HCT116 (cell line): ENCODE results near the gene AADAT. TPM values are rescaled to one million over a fixed set of nuclear protein-coding genes. Genes with fewer than 3 reads are reported as not detected.

Source experiments
- ATAC-seq: fragments of 200-7000 bp; cut with Tn5 transposase; 2 replicates; pipeline ENCODE4 v1.9.1; 2020; ENCODE audit warnings: mild to moderate bottlenecking, moderate library complexity
- BruUV-seq: library from RNA; stranded (reverse); fragments of 400-500 nt; replicated peaks from 2 replicates; lab custom pipeline; 2021; lab: Mats Ljungman, UMichigan
- CTCF ChIA-PET: fragments of 300-600 bp; sonication (Branson Sonifier 250); formaldehyde crosslinking; loops from one replicate; lab custom pipeline; 2021; ENCODE audit warnings: antibody characterized with exemption; lab: Charles Lee
- POLR2A ChIA-PET: fragments of 300-600, 350-600 bp; sonication (Branson Sonifier 250); formaldehyde crosslinking; loops from one replicate; lab custom pipeline; 2021; ENCODE audit warnings: antibody characterized with exemption; lab: Charles Lee
- RAD21 ChIA-PET, 2 experiments: fragments of 300-600 bp; sonication (Branson Sonifier 250); formaldehyde crosslinking; loops; one replicate each; lab custom pipeline; 2023; ENCODE audit warnings: low total read pairs in 2 of 2; ENCODE audit not compliant: uncharacterized antibody in 2 of 2, unreplicated experiment in 2 of 2, low non-redundant PET in 1 of 2; lab: Charles Lee
- DNase-seq: peaks from one replicate; pipeline ENCODE4 v3.0.0-alpha.2; 2010; ENCODE audit warnings: low read depth, low spot score
- H2AFZ ChIP-seq: fragments of 200-600 bp; shearing (Covaris generic), sonication (generic); 2 replicates; pipeline ENCODE4 v1.6.1; 2017; ENCODE audit warnings: low read depth, mixed run types, mixed read lengths, antibody characterized with exemption, low read length; ENCODE audit not compliant: poor library complexity, severe bottlenecking
- H3K27ac ChIP-seq: 2 replicates; pipeline ENCODE4 v1.5.1; 2012; ENCODE audit warnings: low read depth, low read length
- H3K27me3 ChIP-seq: fragments of 200-600 bp; sonication (generic); 2 replicates; pipeline ENCODE4 v1.6.1; 2016; ENCODE audit warnings: mixed run types, low read length, mixed read lengths; ENCODE audit not compliant: insufficient read depth
- H3K36me3 ChIP-seq, 2 experiments: fragments of 200-500 bp in 1 of 2; fragments of 200-600 bp in 1 of 2; sonication (Bioruptor generic) in 1 of 2; sonication (generic) in 1 of 2; 2 replicates each; pipeline versions ENCODE4 v1.5.1 to v1.6.1; 2014 to 2016; ENCODE audit warnings: low read length in 2 of 2, inconsistent platforms in 1 of 2, mixed read lengths in 1 of 2, mixed run types in 1 of 2; ENCODE audit not compliant: insufficient read depth in 2 of 2, control insufficient read depth in 1 of 2
- H3K4me1 ChIP-seq, 2 experiments: fragments of 200-600 bp in 1 of 2; sonication (generic) in 1 of 2; 2 replicates each; pipeline versions ENCODE4 v1.5.1 to v1.6.1; 2012 to 2017; ENCODE audit warnings: low read length in 2 of 2, inconsistent platforms in 1 of 2, mild to moderate bottlenecking in 1 of 2, mixed read lengths in 1 of 2, mixed run types in 1 of 2, moderate library complexity in 1 of 2; ENCODE audit not compliant: insufficient read depth in 2 of 2, control insufficient read depth in 1 of 2
- H3K4me2 ChIP-seq: fragments of 200-600 bp; sonication (generic); 2 replicates; pipeline ENCODE4 v1.6.1; 2017; ENCODE audit warnings: mixed run types, low read length, mixed read lengths
- H3K4me3 ChIP-seq, 2 experiments: fragments of 200-600 bp in 1 of 2; sonication (generic) in 1 of 2; replicated peaks in 1 of 2; 2 replicates each; pipeline ENCODE4 v1.5.1; 2011 to 2016; ENCODE audit warnings: low read length in 2 of 2, control low read depth in 1 of 2, low read depth in 1 of 2, mild to moderate bottlenecking in 1 of 2, mixed read lengths in 1 of 2, mixed run types in 1 of 2
- H3K79me2 ChIP-seq: fragments of 200-600 bp; sonication (generic); 2 replicates; pipeline ENCODE4 v1.6.1; 2017; ENCODE audit warnings: mild to moderate bottlenecking, mixed run types, low read length, moderate library complexity, mixed read lengths; ENCODE audit not compliant: insufficient read depth
- H3K9ac ChIP-seq: fragments of 200-600 bp; sonication (generic); 2 replicates; pipeline ENCODE4 v1.6.1; 2016; ENCODE audit warnings: low read length, mixed read lengths
- H3K9me2 ChIP-seq: fragments of 200-600 bp; sonication (generic), shearing (Covaris generic); 2 replicates; pipeline ENCODE4 v1.6.1; 2017; ENCODE audit warnings: mixed run types, mild to moderate bottlenecking, moderate library complexity; ENCODE audit not compliant: insufficient read depth
- H3K9me3 ChIP-seq, 2 experiments: fragments of 200-500 bp in 1 of 2; fragments of 200-600 bp in 1 of 2; sonication (Bioruptor generic) in 1 of 2; sonication (generic) in 1 of 2; 2 replicates each; pipeline ENCODE4 v1.6.1; 2014 to 2017; ENCODE audit warnings: low read length in 2 of 2, mixed read lengths in 2 of 2, inconsistent platforms in 1 of 2, low read depth in 1 of 2, mild to moderate bottlenecking in 1 of 2, mixed run types in 1 of 2, moderate library complexity in 1 of 2; ENCODE audit not compliant: control insufficient read depth in 1 of 2, insufficient read depth in 1 of 2
- H4K20me1 ChIP-seq: fragments of 200-600 bp; sonication (generic), shearing (Covaris generic); 2 replicates; pipeline ENCODE4 v1.6.1; 2017; ENCODE audit warnings: mixed run types, mild to moderate bottlenecking, moderate library complexity; ENCODE audit not compliant: insufficient read depth
- ELF1 ChIP-seq: IDR thresholded peaks from 2 replicates; pipeline ENCODE4 v1.6.1; 2012; ENCODE audit warnings: low read depth, borderline replicate concordance
- EZH2 ChIP-seq: fragments of 200-600 bp; sonication (generic); IDR thresholded peaks from 2 replicates; pipeline ENCODE4 v1.6.1; 2017; ENCODE audit warnings: antibody characterized with exemption, mixed run types
- EZH2phosphoT487 ChIP-seq: fragments of 200-600 bp; IDR thresholded peaks from 2 replicates; pipeline ENCODE4 v1.6.1; 2018; ENCODE audit warnings: antibody characterized with exemption, borderline replicate concordance
- POLR2A ChIP-seq: IDR thresholded peaks from 2 replicates; pipeline ENCODE4 v1.7.0; 2011; ENCODE audit warnings: borderline replicate concordance; ENCODE audit not compliant: insufficient read depth, insufficient read length; ENCODE audit errors: extremely low read depth
- POLR2AphosphoS5 ChIP-seq: IDR thresholded peaks from 2 replicates; pipeline ENCODE4 v1.6.1; 2011; ENCODE audit warnings: mild to moderate bottlenecking, low read depth, low read length, moderate library complexity
- ZNF274 ChIP-seq: fragments of 200-500 bp; sonication (Bioruptor generic); IDR thresholded peaks from 2 replicates; pipeline ENCODE4 v1.6.1; 2014; ENCODE audit warnings: mild to moderate bottlenecking, low read depth, low read length, inconsistent platforms
- intact Hi-C: fragments of 100-400 bp; cut with micrococcal nuclease; formaldehyde crosslinking; loops from 2 replicates; pipeline ENCODE4 v1.10.0; 2022
- total RNA-seq: library from RNA; stranded (reverse); gene quantifications from one replicate; pipeline ENCODE4 v1.2.1, GENCODE V29; 2021; ENCODE audit not compliant: unreplicated experiment
- TF ChIP-seq, protein P1 (sequence below): IDR thresholded peaks from 2 replicates; pipeline ENCODE4 v1.6.1; 2012; ENCODE audit warnings: low read depth
- TF ChIP-seq, protein P2 (sequence below): IDR thresholded peaks from 2 replicates; pipeline ENCODE4 v1.6.1; 2012
- TF ChIP-seq, protein P3 (sequence below), 3 experiments: fragments of 200-600 bp in 1 of 3; sonication (generic) in 1 of 3; IDR thresholded peaks in 2 of 3; conservative IDR thresholded peaks in 1 of 3; 2 replicates each; pipeline ENCODE4 v1.5.1; 2012 to 2017; ENCODE audit warnings: low read depth in 2 of 3, low read length in 2 of 3, antibody characterized with exemption in 1 of 3, borderline replicate concordance in 1 of 3, control low read depth in 1 of 3, mild to moderate bottlenecking in 1 of 3, mixed read lengths in 1 of 3, mixed run types in 1 of 3, moderate library complexity in 1 of 3; ENCODE audit not compliant: insufficient read depth in 1 of 3
- TF ChIP-seq, protein P4 (sequence below): IDR thresholded peaks from 2 replicates; pipeline ENCODE4 v1.6.1; 2012
- TF ChIP-seq, protein P5 (sequence below): IDR thresholded peaks from 2 replicates; pipeline ENCODE4 v1.6.1; 2011; ENCODE audit warnings: mild to moderate bottlenecking, low read length, moderate library complexity; ENCODE audit not compliant: insufficient replicate concordance; ENCODE audit errors: extremely low read depth

The AADAT gene
- total RNA-seq, 1 experiment from 2014 or later: 15.4 TPM

DNA sequence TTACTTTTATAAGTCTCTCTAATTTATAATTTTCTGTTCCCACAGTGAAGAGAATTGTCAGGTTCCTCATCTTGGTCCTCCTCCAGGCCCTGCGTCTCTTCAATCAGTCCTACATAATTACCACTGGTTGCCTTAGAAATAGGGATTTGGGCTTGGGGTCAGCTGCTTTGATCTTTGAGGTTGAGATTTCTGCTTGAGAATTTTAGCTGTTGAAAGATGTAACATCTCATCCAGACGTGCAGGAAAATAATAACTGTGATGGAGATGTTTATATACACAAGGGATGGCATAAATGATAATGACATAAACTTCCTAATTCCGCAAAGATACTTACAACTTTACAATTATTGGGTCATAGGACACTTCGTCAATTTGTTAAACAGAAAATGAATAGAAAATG, 30.3 kb downstream of the AADAT start:
- no peaks in the 10 kb centered on the region for H3K4me1 ChIP-seq
- RAD21 ChIA-PET: no interaction called here

DNA sequence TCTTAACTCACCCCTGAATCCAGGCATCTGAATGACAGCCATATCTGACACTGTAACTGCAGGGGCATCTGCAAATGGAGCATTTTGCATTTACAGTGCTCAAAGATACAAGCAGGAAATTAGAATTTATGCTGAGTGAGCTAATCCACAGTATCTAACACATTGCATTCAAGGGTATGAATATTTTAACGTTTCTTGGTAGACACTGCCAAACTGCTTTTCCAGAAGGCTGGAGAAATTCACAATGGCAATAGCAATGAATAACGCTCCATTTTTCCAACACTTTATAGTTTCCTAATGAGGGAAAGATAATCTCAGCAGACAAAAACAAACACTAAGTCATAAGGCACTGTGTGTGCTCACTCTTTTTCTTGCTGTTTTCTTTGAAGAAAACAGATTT, 30.9 kb downstream of the AADAT start:
- intact Hi-C loops: no loop called here
- BruUV-seq: no TSS peak
- ChIA-PET CTCF (no interaction called here), POLR2A (no interaction called here), RAD21 (no interaction called here)
- ATAC-seq: no peak
- H3K27ac ChIP-seq: no peak overlapping the region
- H3K4me3 ChIP-seq: no peak overlapping the region
- H4K20me1 ChIP-seq: no peaks in the 10 kb centered on the region
- no peaks in the 10 kb centered on the region for H3K27me3 ChIP-seq
- no peaks in the 10 kb centered on the region for H3K9me3 ChIP-seq
- H3K4me1 ChIP-seq: no peaks in the 10 kb centered on the region
- no peak overlapping the region for H2AFZ ChIP-seq
- no peak overlapping the region for H3K4me2 ChIP-seq
- H3K79me2 ChIP-seq: no peaks in the 10 kb centered on the region
- H3K9ac ChIP-seq: no peak overlapping the region
- H3K36me3 ChIP-seq: peaks cover 9 to 18% of the 10 kb centered on the region in 2 experiments; a peak in 3 of 4 replicates
- no peak for DNase-seq
- H3K9me2 ChIP-seq: no peaks in the 10 kb centered on the region
- TF ChIP-seq ZNF274 (no peak), POLR2A (no peak), ELF1 (no peak), POLR2AphosphoS5 (no peak), EZH2phosphoT487 (no peak), EZH2 (no peak)
- TF ChIP-seq, protein P1, sequence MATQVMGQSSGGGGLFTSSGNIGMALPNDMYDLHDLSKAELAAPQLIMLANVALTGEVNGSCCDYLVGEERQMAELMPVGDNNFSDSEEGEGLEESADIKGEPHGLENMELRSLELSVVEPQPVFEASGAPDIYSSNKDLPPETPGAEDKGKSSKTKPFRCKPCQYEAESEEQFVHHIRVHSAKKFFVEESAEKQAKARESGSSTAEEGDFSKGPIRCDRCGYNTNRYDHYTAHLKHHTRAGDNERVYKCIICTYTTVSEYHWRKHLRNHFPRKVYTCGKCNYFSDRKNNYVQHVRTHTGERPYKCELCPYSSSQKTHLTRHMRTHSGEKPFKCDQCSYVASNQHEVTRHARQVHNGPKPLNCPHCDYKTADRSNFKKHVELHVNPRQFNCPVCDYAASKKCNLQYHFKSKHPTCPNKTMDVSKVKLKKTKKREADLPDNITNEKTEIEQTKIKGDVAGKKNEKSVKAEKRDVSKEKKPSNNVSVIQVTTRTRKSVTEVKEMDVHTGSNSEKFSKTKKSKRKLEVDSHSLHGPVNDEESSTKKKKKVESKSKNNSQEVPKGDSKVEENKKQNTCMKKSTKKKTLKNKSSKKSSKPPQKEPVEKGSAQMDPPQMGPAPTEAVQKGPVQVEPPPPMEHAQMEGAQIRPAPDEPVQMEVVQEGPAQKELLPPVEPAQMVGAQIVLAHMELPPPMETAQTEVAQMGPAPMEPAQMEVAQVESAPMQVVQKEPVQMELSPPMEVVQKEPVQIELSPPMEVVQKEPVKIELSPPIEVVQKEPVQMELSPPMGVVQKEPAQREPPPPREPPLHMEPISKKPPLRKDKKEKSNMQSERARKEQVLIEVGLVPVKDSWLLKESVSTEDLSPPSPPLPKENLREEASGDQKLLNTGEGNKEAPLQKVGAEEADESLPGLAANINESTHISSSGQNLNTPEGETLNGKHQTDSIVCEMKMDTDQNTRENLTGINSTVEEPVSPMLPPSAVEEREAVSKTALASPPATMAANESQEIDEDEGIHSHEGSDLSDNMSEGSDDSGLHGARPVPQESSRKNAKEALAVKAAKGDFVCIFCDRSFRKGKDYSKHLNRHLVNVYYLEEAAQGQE: no peak
- TF ChIP-seq, protein P2, sequence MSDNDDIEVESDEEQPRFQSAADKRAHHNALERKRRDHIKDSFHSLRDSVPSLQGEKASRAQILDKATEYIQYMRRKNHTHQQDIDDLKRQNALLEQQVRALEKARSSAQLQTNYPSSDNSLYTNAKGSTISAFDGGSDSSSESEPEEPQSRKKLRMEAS: no peak
- TF ChIP-seq, protein P3, sequence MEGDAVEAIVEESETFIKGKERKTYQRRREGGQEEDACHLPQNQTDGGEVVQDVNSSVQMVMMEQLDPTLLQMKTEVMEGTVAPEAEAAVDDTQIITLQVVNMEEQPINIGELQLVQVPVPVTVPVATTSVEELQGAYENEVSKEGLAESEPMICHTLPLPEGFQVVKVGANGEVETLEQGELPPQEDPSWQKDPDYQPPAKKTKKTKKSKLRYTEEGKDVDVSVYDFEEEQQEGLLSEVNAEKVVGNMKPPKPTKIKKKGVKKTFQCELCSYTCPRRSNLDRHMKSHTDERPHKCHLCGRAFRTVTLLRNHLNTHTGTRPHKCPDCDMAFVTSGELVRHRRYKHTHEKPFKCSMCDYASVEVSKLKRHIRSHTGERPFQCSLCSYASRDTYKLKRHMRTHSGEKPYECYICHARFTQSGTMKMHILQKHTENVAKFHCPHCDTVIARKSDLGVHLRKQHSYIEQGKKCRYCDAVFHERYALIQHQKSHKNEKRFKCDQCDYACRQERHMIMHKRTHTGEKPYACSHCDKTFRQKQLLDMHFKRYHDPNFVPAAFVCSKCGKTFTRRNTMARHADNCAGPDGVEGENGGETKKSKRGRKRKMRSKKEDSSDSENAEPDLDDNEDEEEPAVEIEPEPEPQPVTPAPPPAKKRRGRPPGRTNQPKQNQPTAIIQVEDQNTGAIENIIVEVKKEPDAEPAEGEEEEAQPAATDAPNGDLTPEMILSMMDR (IDR thresholded peaks at IDR 0.05 in 2 of 3, conservative IDR thresholded peaks at IDR 0.05 in 1 of 3; ENCODE audit: borderline replicate concordance in 1 of 3, insufficient read depth in 1 of 3, low read depth in 2 of 3, low read length in 2 of 3): no peak
- TF ChIP-seq, protein P4, sequence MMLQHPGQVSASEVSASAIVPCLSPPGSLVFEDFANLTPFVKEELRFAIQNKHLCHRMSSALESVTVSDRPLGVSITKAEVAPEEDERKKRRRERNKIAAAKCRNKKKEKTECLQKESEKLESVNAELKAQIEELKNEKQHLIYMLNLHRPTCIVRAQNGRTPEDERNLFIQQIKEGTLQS: no peak
- TF ChIP-seq, protein P5, sequence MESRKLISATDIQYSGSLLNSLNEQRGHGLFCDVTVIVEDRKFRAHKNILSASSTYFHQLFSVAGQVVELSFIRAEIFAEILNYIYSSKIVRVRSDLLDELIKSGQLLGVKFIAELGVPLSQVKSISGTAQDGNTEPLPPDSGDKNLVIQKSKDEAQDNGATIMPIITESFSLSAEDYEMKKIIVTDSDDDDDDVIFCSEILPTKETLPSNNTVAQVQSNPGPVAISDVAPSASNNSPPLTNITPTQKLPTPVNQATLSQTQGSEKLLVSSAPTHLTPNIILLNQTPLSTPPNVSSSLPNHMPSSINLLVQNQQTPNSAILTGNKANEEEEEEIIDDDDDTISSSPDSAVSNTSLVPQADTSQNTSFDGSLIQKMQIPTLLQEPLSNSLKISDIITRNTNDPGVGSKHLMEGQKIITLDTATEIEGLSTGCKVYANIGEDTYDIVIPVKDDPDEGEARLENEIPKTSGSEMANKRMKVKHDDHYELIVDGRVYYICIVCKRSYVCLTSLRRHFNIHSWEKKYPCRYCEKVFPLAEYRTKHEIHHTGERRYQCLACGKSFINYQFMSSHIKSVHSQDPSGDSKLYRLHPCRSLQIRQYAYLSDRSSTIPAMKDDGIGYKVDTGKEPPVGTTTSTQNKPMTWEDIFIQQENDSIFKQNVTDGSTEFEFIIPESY: no peak

More for the DNA sequence above, 30.3 kb downstream of the AADAT start:
- H3K79me2 ChIP-seq: no peaks in the 10 kb centered on the region
- no peak overlapping the region for H3K9ac ChIP-seq
- H3K9me3 ChIP-seq: no peaks in the 10 kb centered on the region
- no peaks in the 10 kb centered on the region for H4K20me1 ChIP-seq
- peaks cover 9 to 18% of the 10 kb centered on the region in 2 experiments; a peak in 3 of 4 replicates for H3K36me3 ChIP-seq
- ChIA-PET POLR2A (no interaction called here), CTCF (no interaction called here)
- ATAC-seq (no peak), DNase-seq (no peak)
- H3K27me3 ChIP-seq: no peaks in the 10 kb centered on the region
- no TSS peak for BruUV-seq
- intact Hi-C loops: no loop called here
- no peak overlapping the region for H3K4me3 ChIP-seq
- no peak overlapping the region for H3K4me2 ChIP-seq
- H3K9me2 ChIP-seq: no peaks in the 10 kb centered on the region
- no peak overlapping the region for H2AFZ ChIP-seq
- H3K27ac ChIP-seq: no peak overlapping the region
- no peak for TF ChIP-seq POLR2AphosphoS5
